Lower leg skin (tissue), 3 donors: ENCODE data around the gene ADSS1.

Experiments used
- CTCF ChIP-seq, 3 donors: fragments of 450-650 bp; IDR thresholded peaks; one replicate each; pipeline ENCODE4 v1.5.1; 2016; ENCODE audit warnings: antibody characterized with exemption in 3 of 3, mild to moderate bottlenecking in 3 of 3, moderate library complexity in 2 of 3
- POLR2A ChIP-seq, 2 donors: fragments of 450-650 bp; IDR thresholded peaks; one replicate each; pipeline ENCODE4 v1.6.1; 2016 to 2017; ENCODE audit warnings: antibody characterized with exemption in 2 of 2, mild to moderate bottlenecking in 1 of 2, moderate library complexity in 1 of 2

- TF ChIP-seq CTCF (IDR thresholded peaks at IDR 0.05): no peak
- no peak for TF ChIP-seq POLR2A (IDR thresholded peaks at IDR 0.05)
Observed at GRCh38 chr14:104718147-104718546, 5.9 kb upstream of the ADSS1 start.
